ENCODE measurements around the gene MAEA.

Gene MAEA

DNA sequence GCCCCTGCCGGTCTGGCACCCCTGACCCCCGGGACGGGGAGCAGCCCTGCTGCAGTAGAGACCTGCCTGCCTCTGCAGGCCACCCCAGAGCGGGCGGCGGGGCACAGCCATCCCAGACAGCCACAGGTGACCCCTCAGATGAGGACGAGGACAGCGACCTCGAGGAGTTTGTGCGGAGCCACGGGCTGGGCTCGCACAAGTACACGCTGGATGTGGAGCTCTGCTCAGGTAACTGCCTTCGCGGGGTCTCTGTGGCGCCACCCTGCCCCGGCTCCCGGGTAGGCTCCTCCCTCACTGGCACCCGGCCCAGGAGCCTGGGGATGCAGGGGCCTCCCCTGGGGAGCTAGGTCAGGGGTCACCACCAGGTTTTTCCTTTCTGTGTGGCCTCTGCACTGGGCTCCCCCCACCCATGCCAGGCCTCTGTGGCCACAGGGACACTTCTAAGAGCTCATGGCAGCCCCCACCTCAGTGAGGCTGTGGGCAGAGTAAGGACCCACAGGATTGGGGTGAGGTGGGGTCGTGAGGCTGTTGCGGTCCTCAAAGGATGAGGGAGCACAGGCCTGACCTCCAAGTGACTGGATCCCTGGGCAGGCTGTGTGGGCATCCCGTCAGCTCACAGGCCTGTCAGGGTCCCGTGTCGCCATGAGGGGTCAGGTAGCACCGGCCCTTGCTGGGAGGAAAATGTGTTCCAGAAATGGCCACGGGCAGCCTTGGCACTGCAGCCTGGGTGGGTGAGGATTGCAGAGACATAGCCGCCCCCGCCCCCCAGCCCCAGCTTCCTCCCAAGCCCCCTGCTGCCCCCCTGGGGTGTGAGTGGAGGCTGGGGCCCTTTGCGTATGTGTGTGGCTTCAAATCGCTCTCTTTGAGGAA, 63.7 kb downstream of the MAEA start:
- no peak for DNase-seq (ENCODE audit: low read depth)

DNA sequence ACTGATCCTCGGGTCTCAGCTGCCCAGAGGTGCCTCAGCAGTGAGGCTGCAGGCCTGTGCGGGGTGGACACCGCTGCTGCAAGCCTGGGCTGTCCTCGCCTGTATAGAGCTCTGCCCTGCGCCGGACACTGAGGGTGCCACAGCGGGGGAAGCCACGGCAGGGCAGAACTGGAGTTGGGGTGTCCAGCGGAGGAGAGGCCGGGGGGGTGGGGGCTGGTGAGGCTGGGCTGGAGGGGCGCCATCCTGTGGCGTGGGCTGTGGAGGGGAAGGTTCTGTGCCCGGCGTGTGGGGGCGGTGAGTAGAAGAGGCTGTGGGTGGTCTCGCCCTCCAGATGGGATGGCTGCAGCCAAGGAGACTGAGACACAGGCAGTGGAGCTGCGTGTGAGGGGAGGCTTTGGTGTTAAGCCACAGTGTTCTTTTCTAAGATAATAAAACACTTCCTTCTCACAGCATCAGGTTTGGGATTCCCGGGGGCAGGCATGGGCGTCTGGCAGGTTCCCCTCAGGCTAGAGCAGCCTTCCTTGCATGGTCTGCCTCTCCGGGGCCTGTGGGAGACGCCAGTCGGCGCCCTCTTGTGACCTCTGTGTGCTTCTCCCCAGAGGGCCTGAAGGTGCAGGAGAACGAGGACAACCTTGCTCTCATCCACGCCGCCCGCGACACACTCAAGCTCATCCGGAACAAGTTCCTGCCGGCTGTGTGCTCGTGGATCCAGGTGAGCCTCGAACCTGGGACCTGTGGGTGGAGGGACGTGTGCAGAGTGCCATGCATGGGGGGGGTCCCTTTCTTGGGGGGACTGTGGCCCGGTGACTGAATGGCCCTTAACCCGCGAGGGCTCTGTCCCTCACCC, 64.7 kb downstream of the MAEA start:
- no peak for DNase-seq (ENCODE audit: low read depth)

DNA sequence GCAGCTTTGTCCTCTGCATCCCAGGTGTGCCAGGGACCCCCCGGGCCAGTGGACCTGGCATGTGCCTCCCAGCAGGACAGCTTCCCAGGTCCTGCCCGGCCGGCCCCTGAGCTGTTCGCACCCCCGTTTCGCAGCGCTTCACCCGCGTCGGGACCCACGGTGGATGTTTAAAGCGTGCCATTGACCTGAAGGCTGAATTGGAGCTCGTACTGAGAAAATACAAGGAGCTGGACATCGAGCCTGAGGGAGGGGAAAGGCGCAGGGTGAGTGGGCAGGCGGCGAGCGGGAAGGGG, 65.2 kb downstream of the MAEA start:
- DNase-seq (ENCODE audit: low read depth), result no peak

DNA sequence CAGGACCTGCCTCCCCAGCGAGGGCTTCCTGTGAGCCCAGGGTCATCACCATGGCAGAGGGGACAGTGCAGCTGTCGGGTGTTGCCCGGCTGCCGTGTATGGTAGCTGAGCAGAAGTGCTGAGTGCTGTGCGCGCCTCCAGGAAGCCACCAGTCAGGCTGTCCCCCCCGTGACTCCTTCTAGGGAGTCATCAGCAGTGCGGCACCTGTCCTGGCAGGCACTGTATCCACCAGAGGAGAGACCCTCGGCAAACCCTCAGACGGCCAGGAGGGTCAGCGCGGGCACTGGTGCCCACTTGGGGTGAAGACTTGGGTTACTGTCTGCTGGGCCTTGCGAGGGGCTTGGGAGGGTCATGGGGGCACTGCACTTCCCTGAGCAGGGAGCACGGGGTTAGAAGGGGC, 65.7 kb downstream of the MAEA start:
- no peak for DNase-seq (ENCODE audit: low read depth)

DNA sequence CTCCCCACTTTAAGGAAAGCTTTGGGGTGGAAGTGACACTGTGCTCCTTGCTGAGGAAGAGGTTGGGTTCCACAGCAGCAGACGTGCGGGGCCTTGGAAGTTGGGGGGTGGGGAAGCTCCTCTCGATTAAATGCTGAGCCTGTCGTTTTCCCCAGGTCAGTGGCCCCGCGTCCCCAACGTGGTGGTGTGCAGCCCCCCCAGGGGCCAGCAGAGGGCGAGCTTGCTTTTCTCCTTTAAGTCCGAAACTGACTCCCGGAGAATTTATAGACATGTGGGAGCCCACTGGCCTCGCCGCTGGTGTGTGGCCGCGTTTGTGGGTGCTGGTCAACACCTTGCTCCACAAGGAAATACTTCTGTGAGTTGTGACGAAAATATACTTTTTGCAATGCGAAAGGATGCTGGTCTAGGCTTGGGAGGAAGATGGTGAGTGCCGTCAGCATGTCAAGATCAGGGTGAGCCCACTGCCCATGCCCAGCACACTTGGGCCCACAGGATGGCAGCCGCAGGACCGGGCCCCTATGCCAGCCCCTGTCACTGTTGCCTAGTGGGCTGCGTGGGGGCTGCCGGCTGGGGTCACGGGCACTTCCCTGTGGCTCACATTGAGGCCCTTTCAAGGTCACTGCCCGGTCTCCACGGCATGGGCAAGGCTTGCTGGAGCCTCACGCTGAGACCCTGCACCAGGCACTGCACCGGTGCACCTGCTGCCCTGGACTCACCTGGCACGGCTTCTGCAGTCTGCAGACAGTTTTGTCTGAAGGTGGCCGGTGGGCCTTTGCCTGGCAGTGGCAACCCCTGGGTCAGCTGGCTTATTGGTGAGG, 66.7 kb downstream of the MAEA start:
- no peak for DNase-seq (ENCODE audit: low read depth)

DNA sequence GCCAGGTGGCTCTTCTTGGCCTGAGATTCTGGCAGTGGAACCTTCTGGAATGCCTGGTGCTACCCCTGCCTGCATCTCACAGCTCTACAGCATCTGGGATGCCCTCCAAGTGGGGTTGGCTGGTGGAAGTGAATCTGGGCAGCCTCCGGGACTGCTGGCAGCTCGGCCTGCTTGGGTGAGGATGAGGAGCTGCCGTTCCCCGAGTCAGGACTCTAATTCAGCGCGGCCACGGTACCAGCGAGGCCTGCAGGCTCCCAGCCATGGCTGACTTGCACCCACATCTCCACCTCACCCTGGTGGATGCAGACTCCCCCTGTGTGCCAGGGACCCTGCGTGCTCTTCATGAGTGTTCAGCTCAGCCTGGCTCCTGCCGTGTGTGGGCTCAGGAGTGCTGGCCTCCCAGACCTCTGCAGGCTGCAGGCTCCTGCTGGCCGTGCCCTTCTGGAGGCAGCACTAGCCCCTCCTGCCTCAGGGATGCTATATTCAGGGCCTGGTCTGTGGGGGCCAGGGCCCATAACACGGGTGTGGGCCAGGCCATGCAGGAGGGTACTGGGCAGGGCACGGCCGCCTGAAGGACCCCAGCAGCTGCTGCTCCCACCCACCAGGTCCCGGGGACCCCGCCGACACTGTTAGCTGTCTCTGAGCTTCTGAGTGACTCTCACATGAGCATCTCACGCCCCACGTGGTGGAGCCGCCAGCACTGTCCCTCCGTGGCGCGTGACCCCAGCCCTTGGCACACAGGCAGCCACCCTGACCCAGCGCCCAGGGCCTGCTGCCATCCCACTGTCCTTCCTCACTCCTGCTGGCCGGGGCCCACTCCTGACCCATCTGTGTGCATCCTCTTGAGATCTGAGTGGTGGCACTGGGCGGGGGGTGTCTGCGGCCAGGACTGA, 67.9 kb downstream of the MAEA start:
- no peak for DNase-seq (ENCODE audit: low read depth)

DNA sequence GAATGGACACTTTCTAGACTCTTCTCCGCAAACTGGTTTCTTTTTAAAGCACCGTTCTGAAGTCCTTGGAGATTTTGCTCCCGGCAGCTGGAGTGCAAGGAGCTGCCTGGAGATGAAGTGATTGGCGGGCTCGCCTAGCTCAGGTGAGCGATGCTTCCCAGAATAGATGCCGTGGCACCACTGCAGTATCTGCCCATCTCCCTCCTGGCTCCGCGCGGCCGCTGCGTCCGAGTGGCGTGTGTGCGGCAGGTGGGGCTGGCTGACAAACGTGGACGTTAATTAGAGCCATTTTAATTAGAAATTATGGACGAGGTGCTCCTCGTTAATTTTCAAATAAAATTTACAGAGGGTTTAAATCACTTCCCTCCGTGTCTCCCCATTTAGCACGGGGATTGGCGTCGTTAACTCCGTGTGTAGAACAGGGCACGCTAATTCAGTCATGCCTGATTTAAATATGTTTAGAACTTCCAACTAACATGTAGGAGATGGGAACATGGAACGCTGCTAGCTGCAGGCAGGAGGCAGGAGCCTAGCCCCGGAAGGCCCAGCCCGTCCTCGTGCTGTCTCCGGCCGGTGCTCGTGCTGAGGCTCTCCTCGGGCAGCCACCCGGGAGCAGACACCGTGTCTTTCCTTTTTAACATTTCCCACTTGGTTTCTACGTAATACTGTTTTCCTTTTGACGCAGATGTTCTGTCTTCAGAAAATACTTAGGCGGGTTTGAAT, 68.9 kb downstream of the MAEA start:
- no peak for DNase-seq (ENCODE audit: low read depth)

DNA sequence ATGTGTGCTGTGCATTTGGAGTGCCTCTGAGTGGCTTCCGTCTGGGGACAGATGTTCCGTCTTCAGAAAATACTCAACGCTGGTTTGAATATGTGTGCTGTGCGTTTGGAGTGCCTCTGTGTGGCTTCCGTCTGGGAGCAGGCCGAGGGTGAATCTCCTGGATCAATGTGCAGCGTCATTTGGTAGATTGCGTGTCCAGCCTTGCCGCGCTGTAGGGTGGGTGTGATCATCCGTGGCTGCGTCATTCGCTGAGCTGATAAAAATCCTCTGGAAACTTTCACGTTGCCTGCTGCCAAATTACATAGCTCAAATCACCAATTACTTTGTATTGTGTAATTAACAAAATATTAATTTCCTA, 69.4 kb downstream of the MAEA start:
- DNase-seq (ENCODE audit: low read depth), result no peak

DNA sequence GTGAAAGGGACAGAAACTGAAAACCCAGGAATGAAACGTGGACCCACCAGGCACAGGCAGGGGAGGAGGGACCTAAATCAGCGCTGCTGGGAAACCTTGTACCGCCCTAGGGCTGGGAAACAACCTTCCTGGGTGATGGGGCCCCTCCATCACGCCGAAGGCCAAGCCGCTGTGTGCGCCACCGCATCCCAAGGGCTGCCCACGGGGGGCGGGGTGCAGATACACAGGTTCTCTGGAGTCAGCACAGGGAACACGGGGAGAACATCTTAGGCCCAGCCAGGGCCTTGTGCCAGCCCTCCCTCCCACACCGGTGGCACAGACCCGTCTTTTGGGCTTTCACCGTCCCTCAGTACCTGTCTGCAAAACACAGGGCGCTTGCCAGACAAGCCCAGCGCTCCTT, 70.3 kb downstream of the MAEA start:
- DNase-seq (ENCODE audit: low read depth), result no peak

DNA sequence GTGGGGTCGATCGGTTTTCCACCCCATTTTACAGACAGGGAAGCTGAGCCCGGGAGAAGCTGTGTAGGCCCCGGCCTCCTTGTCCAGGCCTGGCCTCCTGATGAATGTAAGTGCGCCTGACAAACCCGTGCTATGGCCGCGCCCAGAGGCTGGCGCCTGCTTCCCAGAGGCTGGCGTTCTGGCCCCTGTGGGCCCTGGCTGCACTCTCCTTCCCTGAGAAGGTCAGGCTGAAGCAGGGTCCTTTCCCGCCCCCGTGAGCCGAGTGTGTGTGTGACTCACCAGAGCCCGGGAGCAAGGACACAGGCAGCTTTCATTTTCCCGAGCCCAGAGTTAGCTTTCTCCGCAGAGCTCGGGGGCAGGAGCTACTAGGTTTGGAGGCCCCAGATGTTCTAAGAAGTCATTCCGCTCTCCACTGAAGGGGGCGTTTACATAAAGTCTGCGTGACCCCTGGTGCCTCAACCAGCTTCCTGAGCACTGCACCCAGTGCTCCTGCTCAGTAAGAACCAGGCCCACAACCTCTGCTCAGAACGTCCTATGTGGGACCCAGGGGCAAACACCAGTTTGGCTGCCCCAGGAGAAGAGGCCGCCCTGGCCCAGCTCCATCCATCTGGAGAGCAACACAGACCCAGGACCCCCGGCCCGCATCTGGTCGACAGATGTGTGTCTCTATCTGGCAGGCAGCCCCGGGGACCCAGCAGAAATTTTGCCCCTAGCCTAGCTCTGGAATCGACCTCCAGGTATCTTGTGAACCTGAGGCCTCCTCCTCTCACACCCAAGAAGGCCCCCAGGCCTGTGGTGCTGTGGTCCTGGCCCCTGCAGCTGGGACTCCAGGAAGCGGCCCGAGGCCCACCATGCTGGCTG, 71.0 kb downstream of the MAEA start:
- no peak for DNase-seq (ENCODE audit: low read depth)

DNA sequence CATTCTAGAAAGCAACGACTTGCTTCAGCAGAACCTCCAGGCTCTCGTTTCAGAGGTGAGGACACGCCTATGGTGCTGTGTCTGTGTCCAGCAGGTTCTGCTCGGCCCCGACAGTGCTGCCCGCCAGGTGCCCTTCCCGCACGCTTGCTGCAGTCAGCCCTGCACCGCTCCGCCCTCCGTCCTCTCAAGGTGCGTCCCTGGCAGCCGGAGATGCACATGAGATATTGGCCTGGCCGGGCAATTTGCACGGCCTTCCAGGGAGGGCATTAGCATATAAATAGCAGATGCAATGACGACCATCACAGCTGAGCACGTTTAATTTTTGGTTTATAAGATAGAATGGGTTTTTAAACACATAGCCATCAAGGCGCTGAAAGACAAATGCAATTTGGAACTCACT, 71.7 kb downstream of the MAEA start:
- DNase-seq (ENCODE audit: low read depth), result no peak

DNA sequence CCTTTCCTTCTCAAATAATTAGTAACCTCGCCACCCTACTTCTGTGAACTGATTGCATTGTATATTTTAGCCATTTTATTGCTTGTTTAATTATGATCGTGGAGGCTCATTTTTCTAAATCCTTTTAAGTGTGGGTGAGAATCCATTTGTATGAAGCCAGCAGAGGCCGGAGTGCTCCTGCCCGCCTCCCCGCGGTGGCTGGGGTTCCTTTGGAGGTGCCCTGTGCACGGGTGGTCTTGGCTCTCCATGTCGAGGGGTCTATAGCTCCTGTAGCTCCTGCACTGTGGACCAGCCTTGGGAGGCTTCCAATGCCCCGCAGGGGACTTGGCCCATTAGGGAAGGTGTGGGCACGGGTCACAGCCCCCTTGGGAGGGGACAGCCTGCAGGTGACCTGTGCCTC, 72.4 kb downstream of the MAEA start:
- no peak for DNase-seq (ENCODE audit: low read depth)

DNA sequence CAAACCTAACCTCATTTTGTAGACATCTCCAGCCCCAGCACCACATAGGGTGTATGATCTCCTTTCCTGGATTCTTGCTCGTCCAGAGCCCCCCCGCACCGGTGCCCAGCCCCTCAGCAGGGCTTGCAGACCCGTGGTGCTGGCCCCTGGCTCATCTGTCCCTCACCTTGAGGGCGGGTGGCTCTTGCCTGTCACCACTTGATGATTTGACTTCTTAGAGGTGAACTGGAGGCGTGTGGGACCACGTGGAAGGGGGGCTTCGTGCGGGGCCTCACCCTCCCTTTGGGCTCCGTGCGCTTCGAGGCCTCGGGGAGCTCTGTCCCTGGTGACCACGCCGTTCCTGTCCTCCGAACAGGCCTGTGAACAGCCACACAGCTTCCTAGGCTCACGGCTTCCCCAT, 72.8 kb downstream of the MAEA start:
- DNase-seq (ENCODE audit: low read depth), result no peak

DNA sequence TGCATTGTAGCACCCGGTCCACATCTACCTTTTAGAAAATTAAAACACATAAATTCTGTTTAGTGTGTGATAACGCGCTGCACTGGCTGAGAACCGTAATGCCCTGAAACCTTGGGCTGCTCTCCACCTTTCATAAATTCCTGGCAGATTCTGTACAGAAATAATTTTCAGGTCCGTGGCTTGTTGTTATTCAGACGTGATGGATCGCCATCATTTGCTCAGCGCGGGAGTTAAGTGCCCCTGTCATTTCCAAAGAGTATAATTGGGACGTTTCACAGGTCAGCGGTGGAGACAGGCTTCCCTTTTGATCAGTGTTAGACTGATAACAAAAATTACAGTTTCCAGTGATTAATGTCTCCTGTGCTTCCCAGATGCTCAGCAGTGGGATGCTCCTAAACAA, 73.8 kb downstream of the MAEA start:
- DNase-seq (ENCODE audit: low read depth), result no peak

DNA sequence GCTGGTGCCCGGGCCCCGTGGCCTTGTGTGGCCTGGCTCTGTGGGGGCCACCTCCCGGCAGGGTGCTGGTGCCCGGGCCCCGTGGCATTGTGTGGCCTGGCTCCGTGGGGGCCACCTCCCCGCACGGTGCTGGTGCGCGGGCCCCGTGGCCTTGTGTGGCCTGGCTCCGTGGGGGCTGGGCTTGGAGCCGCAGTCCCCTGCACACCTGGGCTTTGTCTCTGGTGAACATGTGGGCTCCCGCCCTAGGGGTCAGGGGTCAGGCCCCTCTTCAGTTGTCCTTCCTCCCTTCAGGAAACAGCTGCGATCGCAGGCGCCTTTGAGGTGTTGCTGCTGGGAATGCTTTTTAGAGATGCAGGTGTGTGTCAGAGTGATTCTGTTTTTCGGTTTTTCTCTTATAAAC, 74.5 kb downstream of the MAEA start:
- DNase-seq (ENCODE audit: low read depth), result no peak

DNA sequence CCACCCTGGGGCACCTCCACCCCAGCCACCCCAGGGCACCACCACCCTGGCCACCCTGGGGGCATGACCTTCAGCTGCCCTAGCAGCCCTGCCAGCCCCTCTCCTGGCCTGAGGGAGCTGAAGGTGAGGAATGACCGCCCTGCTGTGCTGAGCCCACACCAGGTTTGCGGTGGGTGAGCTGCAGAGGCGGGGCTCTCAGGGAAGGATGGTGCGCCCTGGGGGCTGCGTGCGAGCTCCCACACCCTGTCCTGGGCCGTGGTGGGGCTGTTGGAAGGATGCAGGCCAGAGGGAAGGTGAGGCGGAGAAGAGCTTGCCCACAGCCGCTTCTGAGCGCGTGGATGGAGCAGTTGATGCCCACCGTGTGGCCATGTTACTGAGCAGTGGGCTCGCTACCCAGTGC, 75.1 kb downstream of the MAEA start:
- no peak for DNase-seq (ENCODE audit: low read depth)

DNA sequence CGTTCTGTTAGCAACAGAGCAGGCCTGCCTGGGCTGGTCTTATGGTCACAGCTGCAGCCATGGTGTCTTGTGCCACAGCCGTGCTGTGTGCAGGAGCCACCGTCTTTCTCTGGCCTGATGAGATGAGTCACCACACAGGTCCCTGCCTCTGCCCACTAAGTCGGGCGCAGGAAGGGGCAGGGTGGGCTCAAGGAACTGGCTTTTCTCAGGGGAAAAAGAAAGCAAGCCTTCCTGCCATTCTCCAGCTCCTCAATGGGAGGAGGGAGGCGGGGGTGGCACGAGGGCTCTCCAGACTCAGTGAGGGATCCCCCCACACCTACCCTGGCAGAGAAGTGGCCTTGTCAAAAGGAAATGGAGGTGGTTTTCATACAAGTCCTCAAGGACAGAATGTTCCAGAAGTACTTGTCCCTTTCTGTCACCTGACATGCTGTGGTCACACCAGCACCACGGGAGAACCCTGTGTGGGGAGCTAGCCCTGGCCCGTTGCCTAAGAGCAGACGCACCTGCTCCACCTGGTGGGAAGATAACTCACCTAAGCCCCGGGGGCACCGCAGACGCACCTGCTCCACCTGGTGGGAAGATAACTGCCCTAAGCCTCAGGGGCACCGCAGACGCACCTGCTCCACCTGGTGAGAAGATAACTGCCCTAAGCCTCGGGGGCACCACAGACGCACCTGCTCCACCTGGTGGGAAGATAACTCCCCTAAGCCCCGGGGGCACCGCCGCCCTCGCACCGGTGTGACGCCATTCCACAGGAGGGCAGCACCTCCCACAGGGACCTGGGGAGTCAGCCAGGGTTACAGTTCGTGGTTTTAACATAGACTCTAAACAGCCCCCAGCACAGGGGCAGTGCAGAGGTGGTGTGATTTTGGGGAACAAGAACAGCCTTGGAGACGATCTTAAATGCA, 75.8 kb downstream of the MAEA start:
- no peak for DNase-seq (ENCODE audit: low read depth)

DNA sequence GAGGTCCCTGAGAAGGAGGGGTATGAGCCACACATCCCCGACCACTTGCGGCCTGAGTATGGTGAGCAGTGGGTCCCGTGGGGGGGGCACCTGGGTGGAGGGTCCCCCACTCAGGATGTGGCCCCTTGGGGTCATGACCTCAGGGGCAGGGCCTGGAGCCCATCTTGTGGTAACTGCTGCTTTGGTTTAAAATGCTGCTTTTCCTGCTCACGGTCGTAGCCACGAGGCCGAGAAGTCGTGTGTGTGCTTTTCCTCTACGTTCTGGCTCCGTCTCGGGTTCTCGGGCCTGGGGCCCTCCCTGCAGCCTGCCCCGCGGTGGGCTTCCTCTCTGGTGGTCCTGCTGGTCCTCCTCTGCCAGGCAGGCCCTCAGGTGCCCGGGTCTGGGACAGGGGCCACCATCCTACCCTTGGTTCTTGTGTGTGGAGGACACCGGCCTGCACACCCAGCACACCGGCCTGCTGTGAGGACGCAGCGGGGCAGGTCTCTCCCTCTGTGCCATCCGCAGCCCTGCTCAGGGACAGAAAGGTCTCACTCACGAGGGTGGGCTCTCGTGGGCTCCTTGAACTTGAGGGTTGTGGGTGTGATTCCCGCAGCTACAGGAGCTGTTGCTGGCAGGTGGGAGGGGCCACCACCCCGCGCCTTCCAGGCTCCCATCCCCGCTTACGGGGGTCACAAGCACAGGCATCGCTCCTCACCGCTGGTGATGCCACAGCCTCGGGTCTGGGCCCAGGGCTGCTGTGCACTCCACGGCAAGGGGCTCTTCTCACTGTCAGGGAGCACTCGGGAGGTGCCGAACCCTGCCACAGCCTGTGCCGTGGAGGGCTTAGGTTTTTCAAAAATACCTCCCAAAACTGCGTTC, 76.9 kb downstream of the MAEA start:
- no peak for DNase-seq (ENCODE audit: low read depth)
